Astrocyte (in vitro differentiated cells and primary cell): ENCODE measurements around the gene TMEM108. TPM values are rescaled to one million over a fixed set of nuclear protein-coding genes. Genes with fewer than 3 reads are reported as not detected.

Experiments
- DNase-seq: peaks from one replicate; pipeline ENCODE4 v3.0.0-alpha.2; 2010; ENCODE audit warnings: low read depth
- FAIRE-seq: peaks from 2 replicates; lab custom pipeline; 2011; peaks lifted over from hg19 to GRCh38; lab: Jason Lieb, UNC
- H2AFZ ChIP-seq: 2 replicates; pipeline ENCODE4 v1.6.0; 2012; ENCODE audit warnings: low read depth, low read length, inconsistent platforms
- H3K27ac ChIP-seq: 2 replicates; pipeline ENCODE4 v1.5.1; 2011; ENCODE audit warnings: low read depth, low read length, inconsistent platforms
- H3K27me3 ChIP-seq: 2 replicates; pipeline ENCODE4 v1.6.0; 2011; ENCODE audit warnings: low read length, inconsistent platforms; ENCODE audit not compliant: insufficient read depth
- H3K36me3 ChIP-seq: 2 replicates; pipeline ENCODE4 v1.5.1; 2011; ENCODE audit warnings: low read length, inconsistent platforms; ENCODE audit not compliant: insufficient read depth
- H3K4me1 ChIP-seq: 2 replicates; pipeline ENCODE4 v1.5.1; 2011; ENCODE audit warnings: low read length, inconsistent platforms; ENCODE audit not compliant: insufficient read depth
- H3K4me2 ChIP-seq: 2 replicates; pipeline ENCODE4 v1.6.0; 2012; ENCODE audit warnings: low read length, inconsistent platforms
- H3K4me3 ChIP-seq: 2 replicates; pipeline ENCODE4 v1.5.1; 2011; ENCODE audit warnings: low read depth, mild to moderate bottlenecking, low read length, inconsistent platforms; ENCODE audit not compliant: insufficient read depth
- H3K79me2 ChIP-seq: 2 replicates; pipeline ENCODE4 v1.6.0; 2012; ENCODE audit warnings: mild to moderate bottlenecking, low read length, inconsistent platforms; ENCODE audit not compliant: insufficient read depth
- H3K9ac ChIP-seq: 2 replicates; pipeline ENCODE4 v1.6.0; 2012; ENCODE audit warnings: mild to moderate bottlenecking, low read length, inconsistent platforms
- H3K9me3 ChIP-seq: 2 replicates; pipeline ENCODE4 v1.5.1; 2012; ENCODE audit warnings: low read depth, mild to moderate bottlenecking, low read length, inconsistent platforms; ENCODE audit not compliant: insufficient read depth
- H4K20me1 ChIP-seq: 2 replicates; pipeline ENCODE4 v1.6.0; 2012; ENCODE audit warnings: low read length, inconsistent platforms; ENCODE audit not compliant: insufficient read depth
- H3K27ac Mint-ChIP-seq: one replicate; pipeline ENCODE4 v1.8.0; 2021; ENCODE audit warnings: mild to moderate bottlenecking, mixed read lengths; ENCODE audit not compliant: unreplicated experiment
- H3K27me3 Mint-ChIP-seq: one replicate; pipeline ENCODE4 v1.8.0; 2021; ENCODE audit warnings: low read depth, mixed read lengths; ENCODE audit not compliant: unreplicated experiment
- H3K36me3 Mint-ChIP-seq: one replicate; pipeline ENCODE4 v1.8.0; 2021; ENCODE audit warnings: low read depth, mixed read lengths; ENCODE audit not compliant: unreplicated experiment
- H3K4me1 Mint-ChIP-seq: one replicate; pipeline ENCODE4 v1.8.0; 2021; ENCODE audit warnings: low read depth, mixed read lengths; ENCODE audit not compliant: unreplicated experiment
- H3K4me3 Mint-ChIP-seq: one replicate; pipeline ENCODE4 v1.8.0; 2021; ENCODE audit warnings: mild to moderate bottlenecking, moderate library complexity, mixed read lengths; ENCODE audit not compliant: unreplicated experiment
- H3K9me3 Mint-ChIP-seq: one replicate; pipeline ENCODE4 v1.8.0; 2021; ENCODE audit warnings: mild to moderate bottlenecking, mixed read lengths; ENCODE audit not compliant: unreplicated experiment
- EZH2 ChIP-seq: IDR thresholded peaks from 2 replicates; pipeline ENCODE4 v1.6.1; 2012; ENCODE audit warnings: mild to moderate bottlenecking, low read length, inconsistent platforms; ENCODE audit not compliant: insufficient read depth
- total RNA-seq: library from RNA; stranded (reverse); gene quantifications from 2 replicates; pipeline ENCODE4 v1.2.1, GENCODE V29; 2021
- TF ChIP-seq, protein P1 (sequence below): IDR thresholded peaks from 2 replicates; pipeline ENCODE4 v1.5.1; 2011; ENCODE audit warnings: low read depth, mild to moderate bottlenecking, inconsistent platforms, low read length, moderate library complexity; ENCODE audit not compliant: insufficient read depth

Gene TMEM108
- total RNA-seq, 1 donor from 2014 or later = 5.6 TPM

DNA sequence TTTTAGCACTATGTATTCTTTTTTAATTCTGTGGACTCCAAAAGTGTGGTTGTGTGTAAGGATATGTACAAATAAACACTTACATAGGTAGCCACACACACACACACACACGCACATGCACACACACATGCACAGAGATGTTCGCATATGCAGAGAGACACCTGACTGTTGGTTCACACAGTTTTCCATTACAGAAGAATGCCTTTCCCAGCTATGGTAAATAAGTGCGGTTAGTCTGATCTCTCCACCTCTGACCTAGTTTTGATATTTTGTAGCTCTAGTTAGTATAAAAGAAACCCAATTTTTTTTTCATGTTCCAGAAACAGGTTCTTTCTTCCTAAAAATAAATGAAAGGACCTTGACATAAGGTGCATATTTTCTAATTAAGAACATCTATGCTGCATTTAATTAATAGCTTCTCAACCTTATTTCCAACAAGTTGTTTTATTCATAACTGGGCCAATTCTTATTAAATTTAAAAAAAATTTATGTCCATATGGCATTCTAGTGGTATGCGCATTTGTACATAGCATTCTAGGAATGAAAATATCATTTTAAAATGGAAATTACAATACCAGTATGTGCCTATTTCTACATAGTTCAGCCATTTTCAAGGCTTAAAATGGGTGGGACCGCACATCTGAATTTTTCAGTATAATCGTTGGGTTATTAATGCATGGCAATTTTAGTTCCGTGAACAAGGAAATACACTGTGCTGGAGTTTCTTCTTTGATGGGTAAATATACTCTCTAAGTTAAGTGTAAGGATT lies 27.2 kb downstream of the TMEM108 start:
- Histone ChIP-seq H3K79me2 (no peaks in the 10 kb centered on the region), H3K4me3 (no peak overlapping the region), H3K36me3 (no peaks in the 10 kb centered on the region), H4K20me1 (no peaks in the 10 kb centered on the region), H3K4me1 (no peaks in the 10 kb centered on the region), H3K9me3 (no peaks in the 10 kb centered on the region), H3K4me2 (no peak overlapping the region), H3K27me3 (no peaks in the 10 kb centered on the region), H2AFZ (no peak overlapping the region), H3K9ac (no peak overlapping the region), H3K27ac (no peak overlapping the region)
- H3K9me3 Mint-ChIP-seq = no peaks in the 10 kb centered on the region
- H3K4me1 Mint-ChIP-seq = peaks cover 1% of the 10 kb centered on the region
- DNase-seq (no peak), FAIRE-seq (no peak)
- H3K27ac Mint-ChIP-seq = no peak overlapping the region
- no peak overlapping the region for H3K4me3 Mint-ChIP-seq
- TF ChIP-seq, protein P1, sequence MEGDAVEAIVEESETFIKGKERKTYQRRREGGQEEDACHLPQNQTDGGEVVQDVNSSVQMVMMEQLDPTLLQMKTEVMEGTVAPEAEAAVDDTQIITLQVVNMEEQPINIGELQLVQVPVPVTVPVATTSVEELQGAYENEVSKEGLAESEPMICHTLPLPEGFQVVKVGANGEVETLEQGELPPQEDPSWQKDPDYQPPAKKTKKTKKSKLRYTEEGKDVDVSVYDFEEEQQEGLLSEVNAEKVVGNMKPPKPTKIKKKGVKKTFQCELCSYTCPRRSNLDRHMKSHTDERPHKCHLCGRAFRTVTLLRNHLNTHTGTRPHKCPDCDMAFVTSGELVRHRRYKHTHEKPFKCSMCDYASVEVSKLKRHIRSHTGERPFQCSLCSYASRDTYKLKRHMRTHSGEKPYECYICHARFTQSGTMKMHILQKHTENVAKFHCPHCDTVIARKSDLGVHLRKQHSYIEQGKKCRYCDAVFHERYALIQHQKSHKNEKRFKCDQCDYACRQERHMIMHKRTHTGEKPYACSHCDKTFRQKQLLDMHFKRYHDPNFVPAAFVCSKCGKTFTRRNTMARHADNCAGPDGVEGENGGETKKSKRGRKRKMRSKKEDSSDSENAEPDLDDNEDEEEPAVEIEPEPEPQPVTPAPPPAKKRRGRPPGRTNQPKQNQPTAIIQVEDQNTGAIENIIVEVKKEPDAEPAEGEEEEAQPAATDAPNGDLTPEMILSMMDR = no peak
- no peak for TF ChIP-seq EZH2
- no peaks in the 10 kb centered on the region for H3K36me3 Mint-ChIP-seq
- no peaks in the 10 kb centered on the region for H3K27me3 Mint-ChIP-seq

- Histone ChIP-seq H3K4me2 (no peak overlapping the region), H3K4me1 (no peaks in the 10 kb centered on the region), H3K9me3 (no peaks in the 10 kb centered on the region), H3K4me3 (no peak overlapping the region), H3K27ac (no peak overlapping the region), H3K79me2 (no peaks in the 10 kb centered on the region), H4K20me1 (no peaks in the 10 kb centered on the region), H3K27me3 (no peaks in the 10 kb centered on the region), H3K36me3 (no peaks in the 10 kb centered on the region), H2AFZ (no peak overlapping the region), H3K9ac (no peak overlapping the region)
- Mint-ChIP-seq H3K27ac (no peak overlapping the region), H3K4me3 (no peak overlapping the region), H3K36me3 (no peaks in the 10 kb centered on the region), H3K27me3 (no peaks in the 10 kb centered on the region), H3K4me1 (peaks cover 1% of the 10 kb centered on the region), H3K9me3 (no peaks in the 10 kb centered on the region)
- TF ChIP-seq, protein P1 = no peak
- TF ChIP-seq EZH2 = no peak
- no peak for FAIRE-seq
- no peak for DNase-seq
Measured at GRCh38 chr3:133066026-133066425, 27.8 kb downstream of the TMEM108 start.
